Psoas muscle (tissue), 8 donors: ENCODE measurements around the gene UBLCP1. TPM values are rescaled to one million over a fixed set of nuclear protein-coding genes. Genes with fewer than 3 reads are reported as not detected.

Experiments used
- ATAC-seq, 4 donors: fragments of 200-7000 bp; cut with Tn5 transposase; one replicate each; pipeline ENCODE4 v1.9.1; 2020; ENCODE audit warnings: moderate library complexity in 3 of 4, mild to moderate bottlenecking in 2 of 4
- DNase-seq, 2 donors: peaks; one replicate each; pipeline ENCODE4 v3.0.0-alpha.2; 2020
- H3K27ac ChIP-seq: fragments of 200-600 bp; one replicate; pipeline ENCODE4 v1.8.0; 2022
- H3K27me3 ChIP-seq, 3 donors: fragments of 200-600 bp in 1 of 3; one replicate each; pipeline versions ENCODE4 v1.6.1 to v1.8.0; 2013 to 2022; ENCODE audit warnings: low read length in 2 of 3, mild to moderate bottlenecking in 2 of 3, moderate library complexity in 1 of 3; ENCODE audit not compliant: insufficient read depth in 3 of 3
- H3K36me3 ChIP-seq, 2 donors: fragments of 200-600 bp in 1 of 2; one replicate each; pipeline versions ENCODE4 v1.6.1 to v1.8.0; 2013 to 2022; ENCODE audit warnings: low read depth in 1 of 2, mild to moderate bottlenecking in 1 of 2, moderate library complexity in 1 of 2; ENCODE audit not compliant: insufficient read depth in 1 of 2
- H3K4me1 ChIP-seq: fragments of 200-600 bp; one replicate; pipeline ENCODE4 v1.8.0; 2022
- H3K4me3 ChIP-seq: fragments of 200-600 bp; one replicate; pipeline ENCODE4 v1.8.0; 2022; ENCODE audit warnings: mild to moderate bottlenecking
- H3K9me3 ChIP-seq: fragments of 200-600 bp; one replicate; pipeline ENCODE4 v1.8.0; 2022
- WGBS, 3 donors: extraction: QIAGEN DNeasy Blood & Tissue Kit; methylation state at CpG; one replicate each; pipeline versions ENCODE4 v1.1.6 to v1.1.7; 2013; 5-methylcytosine and 5-hydroxymethylcytosine counted together
- intact Hi-C, 2 donors: fragments of 100-400 bp; cut with DNase I; formaldehyde crosslinking; loops; one replicate each; pipeline versions ENCODE4 v1.11.0 to v1.14.2; 2022
- polyA plus RNA-seq, 3 donors: library from polyadenylated mRNA; stranded (reverse); fragments of 200-250 nt; gene quantifications; one replicate each; pipeline ENCODE4 v1.2.3, GENCODE V29; 2013
- total RNA-seq, 4 donors: library from RNA; stranded (reverse); fragmentation: NEBNext Ultra II Directional in 2 of 4; extraction: Animal tissue kit (Norgen Biotek cat#: 25700) in 2 of 4; gene quantifications; one replicate each; pipeline versions ENCODE4 v1.2.1 to v1.2.4, GENCODE V29; 2021 to 2023
- TF ChIP-seq, protein P1 (sequence below): fragments of 200-600 bp; IDR thresholded peaks from one replicate; pipeline ENCODE4 v1.8.0; 2022; ENCODE audit warnings: antibody characterized with exemption
- donor health status: healthy with polysubstance abuse.
- donor health status: DM: no; HTN: no; CAD: no; lungs with moderate emphysema.
- donor health status: Bipolar disorder and iron deficiency.
- donor health status: healthy.
- donor health status: DM: yes; HTN: yes; CAD: no.
- donor health status: DM: no; HTN: no; CAD: no.
- donor health status: DM: no; HTN: no; CAD: no.
- donor health status: DM: yes; HTN: yes; CAD: no.

UBLCP1 gene
- total and polyA plus RNA-seq, 7 donors = 8.3 to 21.0 (median 11.7) TPM

DNA sequence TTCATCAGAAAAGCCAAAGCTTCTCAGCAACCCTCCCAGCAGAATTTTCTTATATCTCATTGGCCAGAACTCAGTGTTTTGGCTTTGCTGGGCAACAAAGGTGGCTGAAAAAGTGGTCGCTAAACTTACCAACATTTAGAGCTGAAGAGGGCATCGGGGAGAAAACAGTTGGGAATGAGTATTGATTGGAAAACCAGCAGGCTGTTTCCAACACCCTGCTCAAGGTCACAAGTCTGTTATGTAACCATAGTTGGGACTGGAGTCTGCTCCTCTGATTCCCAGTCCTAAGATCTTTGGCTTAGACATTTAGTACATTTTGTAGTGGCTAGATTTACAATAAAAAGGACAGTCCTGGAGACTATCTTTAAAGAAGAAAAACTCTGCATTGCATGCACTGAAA, 50.1 kb downstream of the UBLCP1 start:
- Histone ChIP-seq H3K36me3 (no peaks in the 10 kb centered on the region), H3K4me3 (no peak overlapping the region), H3K9me3 (no peaks in the 10 kb centered on the region), H3K4me1 (no peaks in the 10 kb centered on the region), H3K27me3 (peaks cover 0 to 21% (median 6%) of the 10 kb centered on the region in 3 donors), H3K27ac (no peak overlapping the region)
- intact Hi-C loops = no loop called here
- TF ChIP-seq, protein P1, sequence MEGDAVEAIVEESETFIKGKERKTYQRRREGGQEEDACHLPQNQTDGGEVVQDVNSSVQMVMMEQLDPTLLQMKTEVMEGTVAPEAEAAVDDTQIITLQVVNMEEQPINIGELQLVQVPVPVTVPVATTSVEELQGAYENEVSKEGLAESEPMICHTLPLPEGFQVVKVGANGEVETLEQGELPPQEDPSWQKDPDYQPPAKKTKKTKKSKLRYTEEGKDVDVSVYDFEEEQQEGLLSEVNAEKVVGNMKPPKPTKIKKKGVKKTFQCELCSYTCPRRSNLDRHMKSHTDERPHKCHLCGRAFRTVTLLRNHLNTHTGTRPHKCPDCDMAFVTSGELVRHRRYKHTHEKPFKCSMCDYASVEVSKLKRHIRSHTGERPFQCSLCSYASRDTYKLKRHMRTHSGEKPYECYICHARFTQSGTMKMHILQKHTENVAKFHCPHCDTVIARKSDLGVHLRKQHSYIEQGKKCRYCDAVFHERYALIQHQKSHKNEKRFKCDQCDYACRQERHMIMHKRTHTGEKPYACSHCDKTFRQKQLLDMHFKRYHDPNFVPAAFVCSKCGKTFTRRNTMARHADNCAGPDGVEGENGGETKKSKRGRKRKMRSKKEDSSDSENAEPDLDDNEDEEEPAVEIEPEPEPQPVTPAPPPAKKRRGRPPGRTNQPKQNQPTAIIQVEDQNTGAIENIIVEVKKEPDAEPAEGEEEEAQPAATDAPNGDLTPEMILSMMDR = no peak
- DNase-seq (no peak), ATAC-seq (no peak)
- 74 to 87% (median 80%) methylated on average over 2 of the region's 2 CpGs for WGBS, 3 donors

DNA sequence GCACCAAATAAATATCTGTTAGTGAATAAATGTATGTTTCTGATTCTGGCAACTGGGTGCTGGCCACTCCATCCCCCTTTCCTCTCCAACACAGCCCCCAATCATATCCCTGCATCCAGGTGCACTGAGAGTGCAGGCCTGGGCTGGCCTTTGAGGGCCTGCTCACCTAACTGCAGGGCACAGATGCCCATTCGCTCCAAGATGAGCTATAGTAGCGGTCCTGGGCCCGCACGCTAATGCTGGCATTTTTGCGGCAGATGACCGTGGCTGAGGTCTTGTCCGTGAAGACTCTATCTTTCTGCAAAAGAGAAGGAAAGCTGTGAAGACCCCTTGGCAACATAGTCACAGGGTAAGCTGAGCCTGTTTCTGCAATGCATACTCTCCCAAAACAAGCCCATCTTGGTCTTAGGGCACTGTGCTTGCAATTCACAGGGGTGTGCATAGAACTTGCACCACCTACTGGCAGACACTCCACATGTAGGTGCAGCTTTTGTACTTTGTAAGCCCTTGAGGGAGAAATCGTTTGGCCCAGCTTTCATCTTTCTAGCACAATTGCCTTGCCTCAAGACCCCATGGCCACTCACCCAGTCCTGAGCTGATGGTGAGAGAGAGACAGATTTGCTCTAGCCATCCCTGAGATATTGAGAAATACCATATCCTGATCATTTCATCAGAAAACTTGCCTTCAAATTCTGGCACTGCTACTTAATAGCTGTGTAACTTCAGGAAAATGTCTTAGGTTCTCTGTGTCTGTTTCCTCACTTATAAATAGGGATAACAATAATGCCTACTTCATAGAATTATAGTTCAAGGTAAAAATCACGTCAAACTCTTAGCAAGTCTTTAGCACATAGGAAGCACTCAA, 53.7 kb downstream of the UBLCP1 start:
- TF ChIP-seq, protein P1 = peak; percentile 35
- Histone ChIP-seq H3K36me3 (no peaks in the 10 kb centered on the region), H3K27me3 (peaks cover 0 to 3% (median 3%) of the 10 kb centered on the region in 3 donors), H3K4me1 (no peaks in the 10 kb centered on the region), H3K27ac (no peak overlapping the region), H3K9me3 (no peaks in the 10 kb centered on the region), H3K4me3 (no peak overlapping the region)
- ATAC-seq (no peak), DNase-seq (no peak)
- intact Hi-C loops = loop anchor here in 1 of 2 donors (5.0 kb wide), 1 partner anchor 159 kb away; no protein-coding TSS in a partner anchor
- WGBS, 3 donors = 79 to 81% (median 80%) methylated on average over 9 of the region's 9 CpGs

DNA sequence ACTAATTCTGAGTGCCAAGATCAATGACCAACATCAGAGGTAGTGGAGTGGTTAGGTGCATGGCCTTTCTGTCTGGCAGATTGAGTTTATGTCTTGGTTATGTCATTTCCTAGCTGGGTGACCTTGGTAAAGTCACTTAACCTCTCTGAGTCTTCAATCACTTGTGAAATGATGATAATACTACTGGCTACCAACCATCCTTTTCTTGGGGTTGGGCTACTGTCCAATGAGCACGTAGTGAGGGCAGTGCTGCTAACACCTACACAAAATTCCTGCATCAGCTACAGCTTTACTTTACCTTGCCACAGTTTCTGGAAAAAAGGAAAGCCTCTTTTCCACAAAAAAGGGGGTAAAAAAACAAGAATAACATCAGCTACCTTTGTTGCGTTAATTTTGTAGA, 54.8 kb downstream of the UBLCP1 start:
- Histone ChIP-seq H3K9me3 (no peaks in the 10 kb centered on the region), H3K4me3 (no peak overlapping the region), H3K36me3 (no peaks in the 10 kb centered on the region), H3K27ac (no peak overlapping the region), H3K27me3 (peaks cover 0 to 6% (median 0%) of the 10 kb centered on the region in 3 donors), H3K4me1 (no peaks in the 10 kb centered on the region)
- TF ChIP-seq, protein P1 = no peak
- intact Hi-C loops = loop anchor here in 1 of 2 donors (5.0 kb wide), 1 partner anchor 161 kb away; no protein-coding TSS in a partner anchor
- DNase-seq = no peak
- 50 to 53% (median 53%) methylated on average over 2 of the region's 2 CpGs for WGBS, 3 donors
- ATAC-seq = no peak

DNA sequence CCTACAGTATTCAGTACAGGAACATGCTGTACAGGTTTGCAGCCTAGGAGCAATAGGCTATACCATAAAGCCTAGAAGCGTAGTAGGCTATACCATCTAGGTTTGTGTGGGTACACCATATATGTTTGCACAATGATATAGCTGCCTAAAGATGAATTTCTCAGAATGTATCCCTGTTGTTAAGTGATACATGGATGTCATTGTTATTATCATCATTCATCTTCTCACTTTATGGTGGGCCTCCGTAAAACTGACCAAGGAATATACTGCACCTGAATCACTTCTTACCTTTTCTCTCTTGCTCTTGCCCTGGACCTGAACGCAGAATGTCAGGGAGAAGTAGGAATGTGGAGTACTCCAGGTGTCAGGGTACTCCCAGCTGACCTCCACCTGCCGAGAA, 55.4 kb downstream of the UBLCP1 start:
- no peaks in the 10 kb centered on the region for H3K4me1 ChIP-seq
- no peak for ATAC-seq
- H3K27ac ChIP-seq = no peak overlapping the region
- 83 to 85% (median 84%) methylated on average over 4 of the region's 4 CpGs for WGBS, 3 donors
- intact Hi-C loops = loop anchor here in 1 of 2 donors (5.0 kb wide), 1 partner anchor 161 kb away; no protein-coding TSS in a partner anchor
- H3K27me3 ChIP-seq = peaks cover 0 to 6% (median 0%) of the 10 kb centered on the region in 3 donors
- TF ChIP-seq, protein P1 = no peak
- H3K9me3 ChIP-seq = no peaks in the 10 kb centered on the region
- H3K4me3 ChIP-seq = no peak overlapping the region
- DNase-seq = no peak
- H3K36me3 ChIP-seq = no peaks in the 10 kb centered on the region
